GM23338 (cell line): Measurements from ENCODE around the gene LARGE1. TPM values are rescaled to one million over a fixed set of nuclear protein-coding genes. Genes with fewer than 3 reads are reported as not detected.

Experiments
- ATAC-seq: fragments of 200-7000 bp; cut with Tn5 transposase; 3 replicates; pipeline ENCODE4 v1.9.1; 2020
- DNase-seq: peaks from one replicate; pipeline ENCODE4 v3.0.0-alpha.2; 2015; ENCODE audit warnings: low spot score
- H2AFZ ChIP-seq: fragments of 200-600 bp; sonication (generic); 2 replicates; pipeline ENCODE4 v1.8.0; 2016; ENCODE audit warnings: antibody characterized with exemption, mild to moderate bottlenecking, moderate library complexity
- H3F3A ChIP-seq: fragments of 200-600 bp; sonication (generic); replicated peaks from 2 replicates; pipeline ENCODE4 v1.8.0; 2017; ENCODE audit warnings: antibody characterized with exemption, mixed run types, low read depth
- H3K27ac ChIP-seq: fragments of 200-600 bp; sonication (generic); 2 replicates; pipeline ENCODE4 v1.6.1; 2016; ENCODE audit warnings: low read depth
- H3K27me3 ChIP-seq: fragments of 200-600 bp; sonication (generic); 2 replicates; pipeline ENCODE4 v1.8.0; 2016; ENCODE audit warnings: mild to moderate bottlenecking, mixed run types, moderate library complexity; ENCODE audit not compliant: insufficient read depth
- H3K36me3 ChIP-seq: fragments of 200-600 bp; sonication (generic); 2 replicates; pipeline ENCODE4 v1.8.0; 2016; ENCODE audit warnings: mild to moderate bottlenecking; ENCODE audit not compliant: insufficient read depth
- H3K4me1 ChIP-seq: fragments of 200-600 bp; sonication (generic); 2 replicates; pipeline ENCODE4 v1.8.0; 2016; ENCODE audit warnings: mild to moderate bottlenecking, moderate library complexity; ENCODE audit not compliant: insufficient read depth
- H3K4me2 ChIP-seq: fragments of 200-600 bp; sonication (generic); 2 replicates; pipeline ENCODE4 v1.7.1; 2017; ENCODE audit warnings: mixed run types
- H3K4me3 ChIP-seq: fragments of 200-600 bp; sonication (generic); 2 replicates; pipeline ENCODE4 v1.6.1; 2016; ENCODE audit warnings: mixed run types
- H3K79me2 ChIP-seq: fragments of 200-600 bp; sonication (generic); replicated peaks from 2 replicates; pipeline ENCODE4 v1.8.0; 2017; ENCODE audit warnings: mild to moderate bottlenecking; ENCODE audit not compliant: insufficient read depth
- H3K9me2 ChIP-seq: fragments of 200-600 bp; sonication (generic); 2 replicates; pipeline ENCODE4 v1.8.0; 2017; ENCODE audit not compliant: insufficient read depth
- H4K20me1 ChIP-seq: fragments of 200-600 bp; sonication (generic); replicated peaks from 2 replicates; pipeline ENCODE4 v1.8.0; 2017; ENCODE audit warnings: mild to moderate bottlenecking; ENCODE audit not compliant: insufficient read depth
- H3K27ac Mint-ChIP-seq: 2 replicates; pipeline ENCODE4 v1.8.0; 2020; ENCODE audit warnings: inconsistent platforms, mild to moderate bottlenecking, moderate library complexity, mixed read lengths
- H3K27me3 Mint-ChIP-seq: 3 replicates; pipeline ENCODE4 v1.8.0; 2022; ENCODE audit warnings: low read depth, mild to moderate bottlenecking, moderate library complexity, mixed read lengths, inconsistent platforms; ENCODE audit not compliant: insufficient read depth, poor library complexity
- H3K36me3 Mint-ChIP-seq: 3 replicates; pipeline ENCODE4 v1.8.0; 2021; ENCODE audit warnings: low read depth, mild to moderate bottlenecking, inconsistent platforms, moderate library complexity, mixed read lengths
- H3K4me1 Mint-ChIP-seq: 3 replicates; pipeline ENCODE4 v1.8.0; 2020; ENCODE audit warnings: mild to moderate bottlenecking, inconsistent platforms, mixed read lengths
- H3K4me3 Mint-ChIP-seq: 3 replicates; pipeline ENCODE4 v1.8.0; 2021; ENCODE audit warnings: moderate library complexity, mild to moderate bottlenecking, inconsistent platforms, mixed read lengths
- H3K9me3 Mint-ChIP-seq: 3 replicates; pipeline ENCODE4 v1.8.0; 2020; ENCODE audit warnings: moderate library complexity, mild to moderate bottlenecking, inconsistent platforms, mixed read lengths
- CREB1 ChIP-seq: fragments of 250-450 bp; sonication (Bioruptor Pico); IDR thresholded peaks from 2 replicates; pipeline ENCODE4 v1.5.0; 2020; ENCODE audit warnings: low read depth, mild to moderate bottlenecking, moderate library complexity
- CTCF ChIP-seq, 2 experiments: fragments of 200-600 bp in 1 of 2; sonication (generic) in 1 of 2; conservative IDR thresholded peaks; 2 replicates each; pipeline versions ENCODE4 v1.5.1 to v1.6.1; 2016 to 2017; ENCODE audit warnings: antibody characterized with exemption in 2 of 2, low read depth in 2 of 2, mild to moderate bottlenecking in 2 of 2, moderate library complexity in 1 of 2
- ETS1 ChIP-seq: IDR thresholded peaks from 2 replicates; pipeline ENCODE4 v1.6.1; 2016; ENCODE audit warnings: antibody characterized with exemption
- EZH2 ChIP-seq: fragments of 200-600 bp; sonication (generic); IDR thresholded peaks from one replicate; pipeline ENCODE4 v1.8.0; 2017; ENCODE audit warnings: antibody characterized with exemption, mild to moderate bottlenecking, low read depth; ENCODE audit not compliant: unreplicated experiment
- EZH2phosphoT487 ChIP-seq: fragments of 200-600 bp; sonication (generic); IDR thresholded peaks from one replicate; pipeline ENCODE4 v1.8.1; 2018; ENCODE audit warnings: antibody characterized with exemption; ENCODE audit not compliant: unreplicated experiment
- JUNB ChIP-seq: IDR thresholded peaks from one replicate; pipeline ENCODE4 v1.6.1; 2016; ENCODE audit warnings: antibody characterized with exemption; ENCODE audit not compliant: unreplicated experiment
- NANOG ChIP-seq: IDR thresholded peaks from 2 replicates; pipeline ENCODE4 v1.6.1; 2016; ENCODE audit warnings: antibody characterized with exemption, borderline replicate concordance
- POLR2AphosphoS5 ChIP-seq: IDR thresholded peaks from 2 replicates; pipeline ENCODE4 v1.6.1; 2016; ENCODE audit warnings: antibody characterized with exemption, low read depth
- REST ChIP-seq: IDR thresholded peaks from one replicate; pipeline ENCODE4 v1.6.1; 2018; ENCODE audit warnings: antibody characterized with exemption; ENCODE audit not compliant: unreplicated experiment
- STAT1 ChIP-seq: IDR thresholded peaks from one replicate; pipeline ENCODE4 v1.6.1; 2016; ENCODE audit warnings: antibody characterized with exemption; ENCODE audit not compliant: unreplicated experiment
- ZNF114 ChIP-seq: fragments of 250-450 bp; sonication (Bioruptor Pico); IDR thresholded peaks from 2 replicates; pipeline ENCODE4 v1.5.0; 2020; ENCODE audit warnings: mild to moderate bottlenecking, moderate library complexity
- ZNF331 ChIP-seq: fragments of 250-450 bp; sonication (Bioruptor Pico); IDR thresholded peaks from 2 replicates; pipeline ENCODE4 v1.5.0; 2020; ENCODE audit warnings: low read depth, mild to moderate bottlenecking, moderate library complexity
- ZNF462 ChIP-seq: fragments of 250-450 bp; sonication (Bioruptor Pico); IDR thresholded peaks from 2 replicates; pipeline ENCODE4 v1.5.0; 2020; ENCODE audit warnings: mild to moderate bottlenecking, moderate library complexity
- polyA plus RNA-seq: library from polyadenylated mRNA; unstranded; fragments of >200 nt; fragmentation: Nextera tagmentation; extraction: Ambion mirVana; gene quantifications from 2 replicates; pipeline ENCODE4 v1.2.1, GENCODE V29; 2016
- total RNA-seq: library from RNA; depleted of rRNA; stranded (reverse); fragments of >200 nt; shearing (Covaris generic); gene quantifications from 2 replicates; pipeline ENCODE4 v1.2.3, GENCODE V29; 2014

Gene LARGE1
- total and polyA plus RNA-seq, 2 experiments from 2014 or later, result 12.8 to 75.6 TPM

- Histone ChIP-seq H3K27me3 (no peaks in the 10 kb centered on the region), H3K79me2 (peaks cover 92% of the 10 kb centered on the region), H3K4me2 (no peak overlapping the region), H3K27ac (no peak overlapping the region), H3K9me2 (no peaks in the 10 kb centered on the region), H2AFZ (no peak overlapping the region), H3K4me3 (no peak overlapping the region), H3K4me1 (no peaks in the 10 kb centered on the region), H3K36me3 (0 out of 2 replicates have a peak, but pooled peaks cover 7% of the 10 kb centered on the region), H3F3A (no peaks in the 10 kb centered on the region), H4K20me1 (peaks cover 16% of the 10 kb centered on the region; the same call in 1 of the 2 replicates)
- no peak for TF ChIP-seq ETS1
- no peak for TF ChIP-seq EZH2phosphoT487
- no peak for TF ChIP-seq ZNF331
- TF ChIP-seq REST, result no peak
- no peak for TF ChIP-seq CTCF (conservative IDR thresholded peaks at IDR 0.05; ENCODE audit: low read depth in 2 of 2)
- no peak for TF ChIP-seq POLR2AphosphoS5
- no peak for TF ChIP-seq ZNF462 (CRISPR knock-in tag)
- no peak for TF ChIP-seq EZH2
- no peak for TF ChIP-seq ZNF114 (CRISPR knock-in tag)
- no peak for TF ChIP-seq CREB1 (CRISPR knock-in tag)
- no peak for TF ChIP-seq JUNB
- no peak for TF ChIP-seq STAT1
- no peak for TF ChIP-seq NANOG
- H3K4me1 Mint-ChIP-seq, result peaks cover 4% of the 10 kb centered on the region
- ATAC-seq, result no peak
- DNase-seq, result no peak
- H3K36me3 Mint-ChIP-seq, result peaks cover 27% of the 10 kb centered on the region
- H3K4me3 Mint-ChIP-seq, result no peak overlapping the region
- H3K27me3 Mint-ChIP-seq, result peaks cover 3% of the 10 kb centered on the region
- H3K9me3 Mint-ChIP-seq, result no peaks in the 10 kb centered on the region
- no peak overlapping the region for H3K27ac Mint-ChIP-seq
Observed at GRCh38 chr22:33697640-33698039, 222.6 kb downstream of the LARGE1 start.
